ENCODE results near the gene TAF1B. TPM values are rescaled to one million over a fixed set of nuclear protein-coding genes. Genes with fewer than 3 reads are reported as not detected.
A peak's percentile ranks its signal among the peaks of the same experiment; 100 is the strongest.

Gene TAF1B
- total and polyA plus RNA-seq, 7 donors: 2.7 to 7.6 (median 5.7) TPM

DNA sequence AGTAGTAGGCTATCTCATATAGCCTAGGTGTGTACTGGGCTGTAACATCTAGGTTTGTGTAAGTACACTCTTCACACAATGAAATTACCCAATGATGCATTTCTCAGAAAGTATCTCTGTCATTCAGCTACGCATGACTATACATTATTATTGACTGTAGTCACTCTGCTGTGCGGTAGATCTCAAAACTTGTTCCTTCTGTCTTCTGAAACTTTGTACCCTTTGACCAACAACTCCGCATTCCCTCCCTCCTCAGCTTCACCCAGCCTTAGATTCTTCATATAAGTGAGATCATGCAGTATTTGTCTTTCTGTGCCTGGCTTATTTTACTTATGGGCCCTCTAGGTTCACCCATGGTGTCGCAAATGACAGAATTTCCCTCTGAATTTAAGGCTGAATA, 49.0 kb downstream of the TAF1B start:
- Histone ChIP-seq H3K4me1 (peaks cover 8% of the 10 kb centered on the region), H3K9me3 (peaks cover 4% of the 10 kb centered on the region), H3K27me3 (ENCODE audit: insufficient read depth in 3 of 3, low read length in 2 of 3) (no peaks in the 10 kb centered on the region), H3K36me3 (ENCODE audit: insufficient read depth in 1 of 2, low read depth in 1 of 2) (peaks cover 3 to 5% of the 10 kb centered on the region in 2 donors), H3K27ac (no peak overlapping the region), H3K4me3 (no peak overlapping the region)
- TF ChIP-seq, protein P1, sequence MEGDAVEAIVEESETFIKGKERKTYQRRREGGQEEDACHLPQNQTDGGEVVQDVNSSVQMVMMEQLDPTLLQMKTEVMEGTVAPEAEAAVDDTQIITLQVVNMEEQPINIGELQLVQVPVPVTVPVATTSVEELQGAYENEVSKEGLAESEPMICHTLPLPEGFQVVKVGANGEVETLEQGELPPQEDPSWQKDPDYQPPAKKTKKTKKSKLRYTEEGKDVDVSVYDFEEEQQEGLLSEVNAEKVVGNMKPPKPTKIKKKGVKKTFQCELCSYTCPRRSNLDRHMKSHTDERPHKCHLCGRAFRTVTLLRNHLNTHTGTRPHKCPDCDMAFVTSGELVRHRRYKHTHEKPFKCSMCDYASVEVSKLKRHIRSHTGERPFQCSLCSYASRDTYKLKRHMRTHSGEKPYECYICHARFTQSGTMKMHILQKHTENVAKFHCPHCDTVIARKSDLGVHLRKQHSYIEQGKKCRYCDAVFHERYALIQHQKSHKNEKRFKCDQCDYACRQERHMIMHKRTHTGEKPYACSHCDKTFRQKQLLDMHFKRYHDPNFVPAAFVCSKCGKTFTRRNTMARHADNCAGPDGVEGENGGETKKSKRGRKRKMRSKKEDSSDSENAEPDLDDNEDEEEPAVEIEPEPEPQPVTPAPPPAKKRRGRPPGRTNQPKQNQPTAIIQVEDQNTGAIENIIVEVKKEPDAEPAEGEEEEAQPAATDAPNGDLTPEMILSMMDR (IDR thresholded peaks at IDR 0.05): no peak
- no peak for ATAC-seq
- 97 to 99% (median 98%) methylated on average over 4 of the region's 4 CpGs for whole genome bisulfite sequencing, 3 donors
- DNase-seq: no peak
- intact Hi-C loops (cut with DNase I): no loop called here

DNA sequence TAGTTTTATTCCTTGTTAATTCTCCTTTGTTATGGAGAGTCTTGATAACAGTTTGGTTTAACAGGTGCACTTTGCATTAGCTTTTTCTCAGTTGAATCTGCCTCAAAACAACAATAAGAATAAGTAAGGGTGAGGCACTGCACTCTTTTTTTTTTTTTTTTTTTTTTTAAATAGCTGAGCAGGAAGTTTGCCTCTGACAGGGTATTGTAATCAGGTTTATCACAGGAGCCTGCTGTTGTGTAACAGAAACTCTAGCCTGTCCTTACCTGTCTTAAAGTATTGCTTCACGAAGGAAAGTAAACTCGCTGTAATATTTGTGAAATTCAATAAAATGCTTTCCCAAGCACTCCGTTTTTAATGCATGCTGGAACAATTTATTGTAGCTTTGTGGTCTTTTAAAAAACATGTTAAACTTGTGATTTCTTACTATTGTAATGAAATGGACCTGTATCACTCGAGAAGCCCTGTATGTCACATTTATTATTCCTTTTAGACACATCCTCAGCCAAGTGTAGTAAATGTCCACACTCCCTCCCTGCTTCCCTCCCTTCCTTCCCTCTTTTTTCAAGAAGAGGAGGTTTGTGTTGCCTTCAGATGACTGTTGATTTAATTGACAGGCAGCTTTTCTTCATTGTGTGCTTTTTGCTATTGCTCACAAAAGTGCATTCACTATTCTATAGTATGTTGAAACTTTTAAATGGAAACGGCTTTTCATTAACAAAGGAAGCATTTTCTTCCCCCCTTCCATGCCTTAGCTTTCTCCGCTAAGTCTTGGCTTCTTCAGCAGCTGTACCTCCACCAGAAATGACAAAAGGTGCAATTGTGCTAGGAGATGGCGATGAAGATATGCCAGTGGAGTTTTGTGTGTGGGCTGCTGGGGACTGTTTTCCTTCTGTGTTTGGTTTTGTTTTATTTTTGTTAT, 52.7 kb downstream of the TAF1B start:
- Histone ChIP-seq H3K27me3 (ENCODE audit: insufficient read depth in 3 of 3, low read length in 2 of 3) (no peaks in the 10 kb centered on the region), H3K9me3 (no peaks in the 10 kb centered on the region), H3K4me1 (peaks cover 19% of the 10 kb centered on the region), H3K27ac (no peak overlapping the region), H3K36me3 (ENCODE audit: insufficient read depth in 1 of 2, low read depth in 1 of 2) (peaks cover 3 to 5% of the 10 kb centered on the region in 2 donors), H3K4me3 (no peak overlapping the region)
- no peak for ATAC-seq
- DNase-seq: no peak
- WGBS, 3 donors: 66 to 81% (median 78%) methylated on average over 7 of the region's 7 CpGs
- intact Hi-C loops (cut with DNase I): loop anchor here in 1 of 2 donors (5.0 kb wide), 1 partner anchor 44 kb away; no protein-coding TSS in a partner anchor
- TF ChIP-seq, protein P1 (IDR thresholded peaks at IDR 0.05): no peak

DNA sequence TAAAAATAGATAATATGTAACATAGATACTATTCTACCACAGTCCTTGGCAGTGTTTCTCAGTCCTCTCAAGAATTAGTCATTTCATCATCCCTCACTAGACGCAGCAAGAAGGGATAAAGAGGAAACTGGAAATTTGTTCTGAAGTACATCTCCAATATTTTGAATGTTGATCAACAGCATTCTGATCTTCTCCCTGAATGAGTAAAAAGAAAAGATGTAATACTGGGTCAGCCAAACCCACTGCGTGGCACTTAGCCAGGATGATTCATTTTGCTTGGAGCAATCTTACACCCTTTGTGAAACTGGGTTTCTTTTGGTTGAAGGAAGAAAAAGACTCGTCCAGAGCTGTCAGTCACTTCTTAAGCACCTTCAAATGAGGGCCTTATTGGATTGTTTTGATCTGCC, 54.1 kb downstream of the TAF1B start:
- peak; percentile 81 to 90 (median 83) for ATAC-seq
- 15 to 34% (median 22%) methylated on average over 3 of the region's 3 CpGs for WGBS, 3 donors
- peak; percentile 71 to 73 for DNase-seq
- TF ChIP-seq, protein P1 (IDR thresholded peaks at IDR 0.05): no peak
- Histone ChIP-seq H3K9me3 (no peaks in the 10 kb centered on the region), H3K27ac (peak overlapping the region; percentile 57), H3K4me1 (peaks cover 19% of the 10 kb centered on the region), H3K27me3 (ENCODE audit: insufficient read depth in 3 of 3, low read length in 2 of 3) (no peaks in the 10 kb centered on the region), H3K4me3 (no peak overlapping the region), H3K36me3 (ENCODE audit: insufficient read depth in 1 of 2, low read depth in 1 of 2) (no peaks in the 10 kb centered on the region)
- intact Hi-C loops (cut with DNase I): loop anchor here in 1 of 2 donors (5.0 kb wide), 1 partner anchor 45 kb away; no protein-coding TSS in a partner anchor

DNA sequence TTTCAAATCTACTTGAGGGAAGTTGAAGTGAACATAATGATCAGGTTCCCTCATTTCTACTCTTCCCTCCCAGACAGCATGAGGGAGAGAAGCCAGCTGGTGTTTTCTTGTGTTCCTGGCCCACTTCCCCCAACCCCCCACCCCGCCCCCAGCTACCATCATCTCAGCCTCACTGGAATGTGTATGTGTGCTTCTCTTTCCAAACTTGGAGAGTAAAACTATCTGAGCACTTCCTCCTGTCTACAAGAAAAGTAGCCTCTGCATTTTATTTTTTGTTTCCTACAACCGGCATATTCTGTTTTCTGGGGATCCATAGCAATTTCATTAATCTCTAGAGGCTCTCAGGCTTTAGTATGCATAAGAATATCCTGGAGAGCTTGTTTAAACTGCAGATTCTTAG, 54.6 kb downstream of the TAF1B start:
- peak in 3 of 4 donors; percentile 10 to 26 (median 18) for ATAC-seq
- DNase-seq: no peak
- Histone ChIP-seq H3K4me1 (peaks cover 19% of the 10 kb centered on the region), H3K9me3 (no peaks in the 10 kb centered on the region), H3K36me3 (ENCODE audit: insufficient read depth in 1 of 2, low read depth in 1 of 2) (no peaks in the 10 kb centered on the region), H3K27me3 (ENCODE audit: insufficient read depth in 3 of 3, low read length in 2 of 3) (no peaks in the 10 kb centered on the region), H3K4me3 (no peak overlapping the region), H3K27ac (peak overlapping the region; percentile 57)
- TF ChIP-seq, protein P1 (IDR thresholded peaks at IDR 0.05): no peak
- intact Hi-C loops (cut with DNase I): loop anchor here in 1 of 2 donors (5.0 kb wide), 1 partner anchor 46 kb away; no protein-coding TSS in a partner anchor
- WGBS, 3 donors: 68 to 85% (median 79%) methylated on average over 2 of the region's 2 CpGs
